ENCODE data around the gene RAB11FIP5. TPM values are rescaled to one million over a fixed set of nuclear protein-coding genes. Genes with fewer than 3 reads are reported as not detected.

The RAB11FIP5 gene
- total RNA-seq, 4 donors from 2014 or later, result 16.6 to 40.1 (median 20.7) TPM

DNA sequence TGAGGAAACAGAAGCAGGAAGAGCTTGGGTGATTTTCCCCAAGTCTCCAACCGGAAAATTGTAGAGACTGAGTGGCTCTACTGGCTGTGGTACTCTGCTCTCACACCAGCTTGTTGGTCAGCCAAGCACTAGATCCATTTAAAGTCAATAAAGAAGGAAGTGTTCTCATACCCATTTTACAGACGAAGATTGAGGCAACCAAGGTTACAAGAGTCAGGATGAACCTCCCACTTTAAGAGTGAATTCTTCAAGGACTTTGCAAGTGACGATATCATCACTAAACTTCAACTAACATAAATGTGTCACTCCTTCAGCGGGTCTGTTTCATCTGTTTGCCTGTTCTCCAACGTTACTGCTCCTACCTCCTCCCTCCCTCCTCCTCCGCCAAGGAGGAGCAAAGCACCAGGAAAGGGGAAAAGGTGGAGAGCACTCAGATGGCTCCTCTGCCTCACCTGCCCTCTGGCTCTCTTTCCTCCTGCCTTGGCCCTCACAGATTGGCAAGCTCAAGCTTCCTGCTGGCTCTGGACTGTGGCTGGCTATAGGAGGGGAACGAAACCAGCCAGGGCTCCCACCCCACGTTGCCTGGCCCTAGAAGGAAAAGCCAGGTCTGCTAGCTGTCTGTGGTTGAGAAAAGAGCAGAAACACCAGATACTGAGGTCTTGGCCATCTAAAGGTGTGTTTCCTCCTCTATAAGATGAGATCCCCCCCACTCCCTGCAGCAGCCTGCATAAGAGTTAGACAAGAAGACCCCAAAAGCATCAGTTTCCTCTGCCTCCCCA is 3.6 kb upstream of the RAB11FIP5 start:
- DNase-seq (ENCODE audit: low spot score) (no peak), ATAC-seq (ENCODE audit: low FRiP score) (no peak)
- TF ChIP-seq, protein P1, sequence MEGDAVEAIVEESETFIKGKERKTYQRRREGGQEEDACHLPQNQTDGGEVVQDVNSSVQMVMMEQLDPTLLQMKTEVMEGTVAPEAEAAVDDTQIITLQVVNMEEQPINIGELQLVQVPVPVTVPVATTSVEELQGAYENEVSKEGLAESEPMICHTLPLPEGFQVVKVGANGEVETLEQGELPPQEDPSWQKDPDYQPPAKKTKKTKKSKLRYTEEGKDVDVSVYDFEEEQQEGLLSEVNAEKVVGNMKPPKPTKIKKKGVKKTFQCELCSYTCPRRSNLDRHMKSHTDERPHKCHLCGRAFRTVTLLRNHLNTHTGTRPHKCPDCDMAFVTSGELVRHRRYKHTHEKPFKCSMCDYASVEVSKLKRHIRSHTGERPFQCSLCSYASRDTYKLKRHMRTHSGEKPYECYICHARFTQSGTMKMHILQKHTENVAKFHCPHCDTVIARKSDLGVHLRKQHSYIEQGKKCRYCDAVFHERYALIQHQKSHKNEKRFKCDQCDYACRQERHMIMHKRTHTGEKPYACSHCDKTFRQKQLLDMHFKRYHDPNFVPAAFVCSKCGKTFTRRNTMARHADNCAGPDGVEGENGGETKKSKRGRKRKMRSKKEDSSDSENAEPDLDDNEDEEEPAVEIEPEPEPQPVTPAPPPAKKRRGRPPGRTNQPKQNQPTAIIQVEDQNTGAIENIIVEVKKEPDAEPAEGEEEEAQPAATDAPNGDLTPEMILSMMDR (IDR thresholded peaks at IDR 0.05), result no peak

- TF ChIP-seq, protein P1 (IDR thresholded peaks at IDR 0.05), result no peak
- ATAC-seq (ENCODE audit: low FRiP score) (no peak), DNase-seq (ENCODE audit: low spot score) (no peak)
These were observed 1.6 kb upstream of the RAB11FIP5 start for GRCh38 chr2:73114273-73114867.

GRCh38 chr2:73112026-73112912 is 479 bp downstream of the RAB11FIP5 start:
- TF ChIP-seq, protein P1 (IDR thresholded peaks at IDR 0.05), result no peak
- ATAC-seq (ENCODE audit: low FRiP score), result peak; percentile 26

DNA sequence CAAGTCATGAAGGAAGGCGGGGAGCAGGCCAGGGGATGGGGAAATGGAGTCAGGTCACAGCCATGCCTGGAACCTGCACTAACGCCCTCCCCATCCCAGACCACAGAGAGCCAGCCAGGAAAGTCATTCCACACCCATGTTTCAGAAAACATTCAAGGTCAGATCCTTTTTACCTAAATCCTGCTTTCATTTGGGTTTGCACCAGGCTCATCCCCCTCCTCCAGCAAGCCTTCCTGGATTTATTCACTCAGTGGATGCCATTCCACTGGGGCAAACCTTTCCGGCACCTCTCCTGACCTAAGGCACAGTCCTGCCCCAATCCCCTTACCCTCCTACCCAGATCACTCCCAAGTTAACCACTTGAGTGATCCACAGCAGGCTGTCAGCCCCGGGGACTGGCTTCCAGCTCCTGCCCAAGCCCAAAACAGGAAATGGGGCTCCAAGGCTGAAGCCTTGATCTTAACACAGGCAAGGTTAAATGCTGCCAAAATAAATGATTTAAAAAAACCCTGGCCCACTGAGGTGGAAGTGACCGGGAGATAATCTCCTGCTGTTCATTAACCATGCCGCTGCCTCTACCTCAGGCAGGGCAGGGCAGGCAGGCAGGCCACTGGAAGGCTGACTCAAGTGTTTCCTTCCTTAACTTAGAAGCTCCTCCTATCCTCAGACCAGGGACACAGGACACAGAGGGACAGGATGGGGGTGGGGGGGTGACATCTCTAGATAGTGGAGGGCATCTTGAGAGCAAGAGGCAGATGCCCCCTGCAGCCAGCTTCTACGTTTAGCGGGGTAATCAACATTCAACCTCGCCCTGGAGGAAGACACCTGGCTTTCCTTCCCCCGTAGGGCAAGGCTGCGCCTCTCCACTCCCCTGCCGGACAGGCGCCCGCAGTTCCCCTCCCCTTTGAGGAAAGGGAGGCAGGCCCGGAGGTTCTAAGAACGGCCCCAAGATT is 1.4 kb downstream of the RAB11FIP5 start:
- TF ChIP-seq, protein P1 (IDR thresholded peaks at IDR 0.05), result no peak
- no peak for ATAC-seq (ENCODE audit: low FRiP score)
- no peak for DNase-seq (ENCODE audit: low spot score)

More at GRCh38 chr2:73112026-73112912, 479 bp downstream of the RAB11FIP5 start:
- no peak for DNase-seq (ENCODE audit: low spot score)

DNA sequence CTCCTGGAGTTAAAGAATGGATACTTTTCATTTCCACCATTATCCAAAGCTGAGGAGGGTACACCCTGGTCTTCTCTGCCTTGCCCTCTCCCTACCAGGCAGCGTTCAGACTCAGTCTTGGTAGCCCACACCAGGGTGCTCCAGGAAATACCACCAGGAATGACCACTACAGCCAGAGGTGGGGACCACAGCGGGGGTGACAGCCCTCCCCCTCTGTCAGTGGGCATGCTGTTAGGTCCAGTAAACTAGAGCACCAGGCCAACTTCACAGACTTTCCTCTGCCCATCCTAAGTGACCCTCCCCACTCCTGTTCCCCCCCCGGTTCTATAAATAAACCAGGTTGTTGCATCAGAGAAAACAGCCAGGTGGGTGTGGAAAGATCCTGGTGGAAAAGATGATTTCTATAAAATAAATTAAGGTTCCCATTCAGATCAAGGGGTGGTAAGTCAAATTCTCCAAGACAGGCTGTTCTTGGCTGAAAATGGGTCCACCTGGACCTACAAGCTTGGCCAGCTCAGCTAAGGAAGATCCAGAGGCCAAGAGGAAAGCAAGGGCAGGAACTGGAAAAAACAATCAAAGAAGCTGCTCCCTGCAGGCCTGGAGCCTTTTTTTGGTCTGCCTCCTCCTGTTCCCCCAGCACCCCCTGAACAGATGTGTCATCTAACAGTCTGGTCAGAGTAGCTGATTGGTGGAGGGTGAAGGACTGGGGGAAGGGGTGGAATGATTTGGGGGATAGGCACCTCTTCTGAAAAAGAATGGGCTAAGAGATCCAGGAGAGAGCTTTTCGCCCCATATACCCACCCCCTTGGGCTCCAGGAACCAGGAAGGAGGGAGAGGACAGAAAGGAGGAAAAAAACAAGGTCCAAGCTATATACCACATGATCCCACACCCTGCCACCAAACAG is 2.3 kb downstream of the RAB11FIP5 start:
- ATAC-seq (ENCODE audit: low FRiP score), result no peak
- TF ChIP-seq, protein P1 (IDR thresholded peaks at IDR 0.05), result no peak
- no peak for DNase-seq (ENCODE audit: low spot score)
